Uterus (tissue), 4 donors: ENCODE data around the gene ALKBH3. TPM values are rescaled to one million over a fixed set of nuclear protein-coding genes. Genes with fewer than 3 reads are reported as not detected.
A peak's percentile ranks its signal among the peaks of the same experiment; 100 is the strongest.

Experiments used
- DNase-seq, 2 donors: peaks; one replicate each; pipeline ENCODE4 v3.0.0-alpha.2; 2019 to 2020
- H3K27ac ChIP-seq, 2 donors: fragments of 200-600 bp; sonication (generic); 1 replicate in 1 of 2; 2 replicates in 1 of 2; pipeline ENCODE4 v1.5.1; 2016 to 2018
- H3K27me3 ChIP-seq, 2 donors: fragments of 200-600 bp; sonication (generic); one replicate each; pipeline ENCODE4 v1.5.1; 2018 to 2019; ENCODE audit warnings: control low read depth in 1 of 2
- H3K36me3 ChIP-seq, 2 donors: fragments of 200-600 bp; sonication (generic); one replicate each; pipeline ENCODE4 v1.5.1; 2019; ENCODE audit warnings: control low read depth in 1 of 2
- H3K4me1 ChIP-seq, 2 donors: fragments of 200-600 bp; sonication (generic); one replicate each; pipeline ENCODE4 v1.5.1; 2018 to 2019; ENCODE audit warnings: control low read depth in 1 of 2
- H3K4me3 ChIP-seq, 2 donors: fragments of 200-600 bp; sonication (generic); 1 replicate in 1 of 2; 2 replicates in 1 of 2; pipeline ENCODE4 v1.5.1; 2018 to 2019; ENCODE audit warnings: mild to moderate bottlenecking in 1 of 2
- H3K9me3 ChIP-seq, 2 donors: fragments of 200-600 bp; sonication (generic); one replicate each; pipeline ENCODE4 v1.5.1; 2019; ENCODE audit warnings: control low read depth in 1 of 2
- POLR2A ChIP-seq, 2 donors: fragments of 450-650 bp; IDR thresholded peaks; one replicate each; pipeline ENCODE4 v1.6.1; 2016; ENCODE audit warnings: antibody characterized with exemption in 2 of 2, mild to moderate bottlenecking in 1 of 2, moderate library complexity in 1 of 2
- intact Hi-C: fragments of 100-400 bp; cut with DNase I; formaldehyde crosslinking; loops from one replicate; pipeline ENCODE4 v1.15.1; 2023; ENCODE audit warnings: low total_unique reads
- total RNA-seq, 4 donors: library from RNA; depleted of rRNA in 3 of 4; stranded (reverse); fragments of >200 nt in 3 of 4; gene quantifications; one replicate each; pipeline versions ENCODE4 v1.1.0 to v1.2.4, GENCODE V29; 2014 to 2023
- TF ChIP-seq, protein P1 (sequence below), 4 experiments: fragments of 200-600 bp in 2 of 4; fragments of 450-650 bp in 2 of 4; sonication (generic) in 2 of 4; IDR thresholded peaks; one replicate each; pipeline ENCODE4 v1.5.1; 2016 to 2019; ENCODE audit warnings: antibody characterized with exemption in 4 of 4, mild to moderate bottlenecking in 2 of 4, moderate library complexity in 1 of 4
- donor health status: DM: yes; HTN: yes; CAD: no.

Gene ALKBH3
- total RNA-seq, 4 donors from 2014 or later: 39.6 to 75.3 (median 55.7) TPM

- no peaks in the 10 kb centered on the region for H3K27me3 ChIP-seq
- peak in 1 of 2 donors; percentile 14 for TF ChIP-seq POLR2A (IDR thresholded peaks at IDR 0.05)
- TF ChIP-seq, protein P1, sequence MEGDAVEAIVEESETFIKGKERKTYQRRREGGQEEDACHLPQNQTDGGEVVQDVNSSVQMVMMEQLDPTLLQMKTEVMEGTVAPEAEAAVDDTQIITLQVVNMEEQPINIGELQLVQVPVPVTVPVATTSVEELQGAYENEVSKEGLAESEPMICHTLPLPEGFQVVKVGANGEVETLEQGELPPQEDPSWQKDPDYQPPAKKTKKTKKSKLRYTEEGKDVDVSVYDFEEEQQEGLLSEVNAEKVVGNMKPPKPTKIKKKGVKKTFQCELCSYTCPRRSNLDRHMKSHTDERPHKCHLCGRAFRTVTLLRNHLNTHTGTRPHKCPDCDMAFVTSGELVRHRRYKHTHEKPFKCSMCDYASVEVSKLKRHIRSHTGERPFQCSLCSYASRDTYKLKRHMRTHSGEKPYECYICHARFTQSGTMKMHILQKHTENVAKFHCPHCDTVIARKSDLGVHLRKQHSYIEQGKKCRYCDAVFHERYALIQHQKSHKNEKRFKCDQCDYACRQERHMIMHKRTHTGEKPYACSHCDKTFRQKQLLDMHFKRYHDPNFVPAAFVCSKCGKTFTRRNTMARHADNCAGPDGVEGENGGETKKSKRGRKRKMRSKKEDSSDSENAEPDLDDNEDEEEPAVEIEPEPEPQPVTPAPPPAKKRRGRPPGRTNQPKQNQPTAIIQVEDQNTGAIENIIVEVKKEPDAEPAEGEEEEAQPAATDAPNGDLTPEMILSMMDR (IDR thresholded peaks at IDR 0.05): no peak
- H3K36me3 ChIP-seq: no peaks in the 10 kb centered on the region
- peak in 1 of 2 donors; percentile 43 for DNase-seq
- H3K4me1 ChIP-seq: peaks cover 0 to 7% of the 10 kb centered on the region in 2 donors
- H3K9me3 ChIP-seq: no peaks in the 10 kb centered on the region
- peak overlapping the region; percentile 46 to 99 for H3K4me3 ChIP-seq
- H3K27ac ChIP-seq: peak overlapping the region; percentile 94 to 99
- intact Hi-C loops: no loop called here
These were observed 63.5 kb downstream of the ALKBH3 start for GRCh38 chr11:43943931-43944751.

GRCh38 chr11:43944761-43945311 is 64.2 kb downstream of the ALKBH3 start:
- intact Hi-C loops: loop anchor here (5.0 kb wide), 1 partner anchor 92 kb away; no protein-coding TSS in a partner anchor

GRCh38 chr11:43947003-43947500 is 66.4 kb downstream of the ALKBH3 start:
- TF ChIP-seq, protein P1 (IDR thresholded peaks at IDR 0.05): peak; percentile 11 to 48 (median 30)
- peak in 1 of 2 donors; percentile 12 for TF ChIP-seq POLR2A (IDR thresholded peaks at IDR 0.05)
- Histone ChIP-seq H3K4me3 (no peak overlapping the region), H3K27ac (peak overlapping the region; percentile 75 to 94), H3K36me3 (no peaks in the 10 kb centered on the region), H3K4me1 (peaks cover 0 to 3% of the 10 kb centered on the region in 2 donors), H3K27me3 (no peaks in the 10 kb centered on the region), H3K9me3 (no peaks in the 10 kb centered on the region)
- DNase-seq: peak; percentile 52 to 61
- intact Hi-C loops: loop anchor here (5.0 kb wide), 1 partner anchor 90 kb away; no protein-coding TSS in a partner anchor

More at GRCh38 chr11:43944761-43945311, 64.2 kb downstream of the ALKBH3 start:
- DNase-seq: peak; percentile 76 to 78
- no peaks in the 10 kb centered on the region for H3K9me3 ChIP-seq
- TF ChIP-seq POLR2A (IDR thresholded peaks at IDR 0.05): no peak
- TF ChIP-seq, protein P1 (IDR thresholded peaks at IDR 0.05): peak; percentile 72 to 85 (median 79)
- peaks cover 0 to 7% of the 10 kb centered on the region in 2 donors for H3K4me1 ChIP-seq
- no peaks in the 10 kb centered on the region for H3K36me3 ChIP-seq
- no peaks in the 10 kb centered on the region for H3K27me3 ChIP-seq
- peak overlapping the region; percentile 94 to 99 for H3K27ac ChIP-seq
- H3K4me3 ChIP-seq: peak overlapping the region; percentile 46 to 99

GRCh38 chr11:43947815-43948214 is 67.2 kb downstream of the ALKBH3 start:
- Histone ChIP-seq H3K36me3 (no peaks in the 10 kb centered on the region), H3K27ac (peak overlapping the region; percentile 75 to 94), H3K27me3 (no peaks in the 10 kb centered on the region), H3K4me1 (peaks cover 0 to 3% of the 10 kb centered on the region in 2 donors), H3K9me3 (no peaks in the 10 kb centered on the region), H3K4me3 (no peak overlapping the region)
- no peak for TF ChIP-seq POLR2A (IDR thresholded peaks at IDR 0.05)
- TF ChIP-seq, protein P1 (IDR thresholded peaks at IDR 0.05): no peak
- intact Hi-C loops: loop anchor here (5.0 kb wide), 1 partner anchor 89 kb away; no protein-coding TSS in a partner anchor
- peak; percentile 51 to 53 for DNase-seq
